ENCODE results near the gene GNL3L.
"Not testable (repeated sequence)": the region's sequence is repeated elsewhere in the genome, so short reads cannot be mapped to it uniquely, and the experiment has no call there.

GNL3L gene

DNA sequence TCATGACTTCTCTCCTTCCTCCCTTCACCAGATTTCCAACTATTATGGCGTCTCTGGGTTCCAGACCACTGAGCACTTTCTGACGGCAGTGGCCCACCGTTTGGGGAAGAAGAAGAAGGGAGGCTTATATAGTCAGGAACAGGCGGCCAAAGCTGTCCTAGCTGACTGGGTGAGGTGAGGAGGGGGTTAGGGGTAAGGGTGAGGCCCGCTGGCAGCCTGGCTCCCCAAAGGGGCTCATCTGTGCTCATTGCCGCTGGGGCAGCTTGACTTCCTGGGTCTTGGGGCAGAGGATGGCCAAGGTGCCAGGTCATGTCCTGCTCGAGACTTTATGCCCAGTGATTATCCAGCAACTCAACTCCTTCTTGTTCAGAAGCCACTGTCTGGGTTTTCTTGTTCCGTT, 21.8 kb downstream of the GNL3L start:
- in situ Hi-C loops (cut with MboI; ENCODE audit: low sequenced_read_pairs), result no loop called here

- in situ Hi-C loops (cut with MboI; ENCODE audit: low sequenced_read_pairs), result not testable (repeated sequence)
Observed at GRCh38 chrX:54555006-54555405, 25.0 kb downstream of the GNL3L start.

DNA sequence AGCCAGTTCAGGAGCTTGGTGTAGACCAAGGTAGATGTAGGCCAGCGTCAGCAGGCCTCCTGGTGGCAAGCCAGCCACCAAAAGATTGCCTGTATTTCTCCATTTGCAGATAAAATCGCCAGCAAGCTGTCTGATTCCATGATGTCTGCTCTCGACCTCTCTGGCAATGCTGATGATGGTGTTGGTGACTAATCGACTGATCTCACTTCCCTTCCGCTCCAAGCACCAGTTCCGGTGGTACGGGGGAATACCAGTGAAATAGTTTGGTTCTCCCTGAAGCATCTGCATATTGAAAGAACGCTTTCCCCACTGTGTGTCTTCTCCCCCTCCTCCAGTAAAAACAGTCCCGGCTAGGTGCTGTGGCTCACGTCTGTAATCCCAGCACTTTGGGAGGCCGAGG, 30.4 kb downstream of the GNL3L start:
- in situ Hi-C loops (cut with MboI; ENCODE audit: low sequenced_read_pairs), result no loop called here

DNA sequence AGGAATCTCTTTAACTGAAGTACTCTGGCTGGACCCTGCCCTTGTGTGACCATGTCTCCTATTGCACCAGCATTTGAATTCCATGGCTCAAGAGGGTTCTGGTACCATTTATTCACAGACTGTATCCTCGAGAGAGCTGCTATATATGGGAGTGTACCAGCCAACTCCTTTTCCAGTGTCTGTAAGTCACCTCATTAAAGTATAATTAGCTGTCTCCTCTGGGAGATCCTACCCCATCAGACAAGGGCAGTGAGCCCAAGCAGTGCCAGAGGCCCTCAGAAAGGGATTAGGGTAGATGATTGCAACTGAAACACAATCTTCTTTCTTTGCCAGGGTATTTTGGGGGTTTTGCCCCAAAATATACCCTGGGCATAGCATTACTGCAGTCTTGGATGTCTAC, 31.6 kb downstream of the GNL3L start:
- in situ Hi-C loops (cut with MboI; ENCODE audit: low sequenced_read_pairs), result no loop called here

- in situ Hi-C loops (cut with MboI; ENCODE audit: low sequenced_read_pairs), result no loop called here
Observed at GRCh38 chrX:54564936-54565335, 34.9 kb downstream of the GNL3L start.

DNA sequence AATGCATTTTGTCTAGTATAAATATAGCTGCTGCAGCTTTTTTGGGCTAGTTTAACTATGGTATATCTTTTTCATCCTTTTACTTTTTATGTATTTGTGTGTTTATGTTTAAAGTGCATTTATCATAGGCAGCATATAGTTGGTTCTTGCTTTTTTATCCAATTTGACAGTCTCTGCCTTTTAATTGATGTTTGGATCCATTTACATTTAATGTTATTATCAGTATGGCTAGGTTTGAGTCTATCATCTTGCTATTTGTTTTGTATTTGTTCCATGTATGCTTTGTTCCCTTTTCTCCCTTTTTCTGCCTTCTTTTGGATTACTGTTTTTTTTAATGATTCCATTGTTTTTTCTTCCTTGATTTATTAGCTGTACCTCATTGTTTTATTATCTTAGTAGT, 40.3 kb downstream of the GNL3L start:
- in situ Hi-C loops (cut with MboI; ENCODE audit: low sequenced_read_pairs), result no loop called here

GRCh38 chrX:54572641-54573040, 42.6 kb downstream of the GNL3L start:
- in situ Hi-C loops (cut with MboI; ENCODE audit: low sequenced_read_pairs), result not testable (repeated sequence)

DNA sequence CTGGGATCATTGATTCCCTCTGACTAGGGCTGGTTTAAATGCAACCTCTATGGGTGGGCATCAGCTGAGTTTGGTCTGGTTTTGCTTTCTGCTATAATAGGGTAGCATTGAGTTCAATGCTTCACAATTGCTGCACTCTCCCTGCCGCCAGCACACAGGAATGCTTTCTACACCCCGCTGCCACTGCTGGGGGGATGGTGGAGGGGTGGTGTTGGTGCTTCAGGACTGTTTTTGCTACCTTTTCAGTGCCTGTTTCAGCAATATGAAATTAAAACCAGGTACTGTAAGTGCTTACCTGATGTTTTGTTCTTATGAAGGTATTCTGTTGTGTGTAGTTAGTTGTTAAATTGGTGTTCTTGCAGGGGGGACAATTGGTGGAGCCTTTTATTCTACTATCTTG, 67.7 kb downstream of the GNL3L start:
- in situ Hi-C loops (cut with MboI; ENCODE audit: low sequenced_read_pairs), result no loop called here

- in situ Hi-C loops (cut with MboI; ENCODE audit: low sequenced_read_pairs), result no loop called here
Observed at GRCh38 chrX:54602563-54602962, 72.5 kb downstream of the GNL3L start.
